HEK293 (cell line): Measurements from ENCODE around the gene PDSS2.

ENCODE experiments used
- INSM2 ChIP-seq: fragments of 450-650 bp; formaldehyde crosslinking; IDR thresholded peaks from 2 replicates; pipeline ENCODE4 v1.5.1; 2016; ENCODE audit warnings: missing biosample characterization, missing genetic modification characterization
- KLF1 ChIP-seq: fragments of 450-650 bp; formaldehyde crosslinking; IDR thresholded peaks from 2 replicates; pipeline ENCODE4 v1.5.1; 2016; ENCODE audit warnings: missing biosample characterization, missing genetic modification characterization
- KLF7 ChIP-seq: fragments of 450-650 bp; formaldehyde crosslinking; IDR thresholded peaks from 2 replicates; pipeline ENCODE4 v1.5.1; 2016; ENCODE audit warnings: missing biosample characterization, missing genetic modification characterization, borderline replicate concordance
- KLF8 ChIP-seq: fragments of 450-650 bp; formaldehyde crosslinking; IDR thresholded peaks from 2 replicates; pipeline ENCODE4 v1.5.1; 2016; ENCODE audit warnings: missing biosample characterization, missing genetic modification characterization
- KLF9 ChIP-seq: fragments of 450-650 bp; formaldehyde crosslinking; IDR thresholded peaks from 2 replicates; pipeline ENCODE4 v1.5.1; 2016; ENCODE audit warnings: missing biosample characterization, missing genetic modification characterization, low read depth
- MYNN ChIP-seq: fragments of 450-650 bp; formaldehyde crosslinking; IDR thresholded peaks from 2 replicates; pipeline ENCODE4 v1.5.1; 2016; ENCODE audit warnings: missing biosample characterization, missing genetic modification characterization, borderline replicate concordance
- PRDM1 ChIP-seq: fragments of 450-650 bp; formaldehyde crosslinking; IDR thresholded peaks from 2 replicates; pipeline ENCODE4; 2016; ENCODE audit warnings: missing biosample characterization, missing genetic modification characterization
- WT1 ChIP-seq: fragments of 450-650 bp; formaldehyde crosslinking; IDR thresholded peaks from 2 replicates; pipeline ENCODE4 v1.5.1; 2016; ENCODE audit warnings: missing biosample characterization, missing genetic modification characterization
- YY2 ChIP-seq: fragments of 450-650 bp; formaldehyde crosslinking; IDR thresholded peaks from 2 replicates; pipeline ENCODE4 v1.5.1; 2016; ENCODE audit warnings: missing biosample characterization, missing genetic modification characterization
- ZBTB20 ChIP-seq: fragments of 450-650 bp; formaldehyde crosslinking; IDR thresholded peaks from 2 replicates; pipeline ENCODE4 v1.5.1; 2016; ENCODE audit warnings: missing biosample characterization, missing genetic modification characterization
- ZIC2 ChIP-seq: fragments of 450-650 bp; formaldehyde crosslinking; IDR thresholded peaks from 2 replicates; pipeline ENCODE4 v1.5.1; 2016; ENCODE audit warnings: missing biosample characterization, missing genetic modification characterization
- ZNF157 ChIP-seq: fragments of 450-650 bp; formaldehyde crosslinking; IDR thresholded peaks from 2 replicates; pipeline ENCODE4 v1.5.1; 2016; ENCODE audit warnings: missing biosample characterization, missing genetic modification characterization
- ZNF335 ChIP-seq: fragments of 450-650 bp; formaldehyde crosslinking; conservative IDR thresholded peaks from 2 replicates; pipeline ENCODE4 v1.5.1; 2016; ENCODE audit warnings: missing biosample characterization, missing genetic modification characterization
- ZNF341 ChIP-seq: fragments of 450-650 bp; formaldehyde crosslinking; IDR thresholded peaks from 2 replicates; pipeline ENCODE4; 2016; ENCODE audit warnings: low read depth, missing biosample characterization, missing genetic modification characterization
- ZNF391 ChIP-seq: fragments of 450-650 bp; formaldehyde crosslinking; IDR thresholded peaks from 2 replicates; pipeline ENCODE4 v1.5.1; 2016; ENCODE audit warnings: low read depth, missing biosample characterization, missing genetic modification characterization, borderline replicate concordance
- ZNF404 ChIP-seq: fragments of 450-650 bp; formaldehyde crosslinking; IDR thresholded peaks from 2 replicates; pipeline ENCODE4 v1.5.1; 2017; ENCODE audit warnings: missing biosample characterization, missing genetic modification characterization
- ZNF596 ChIP-seq: fragments of 450-650 bp; IDR thresholded peaks from 2 replicates; pipeline ENCODE4 v1.5.0; 2018; ENCODE audit warnings: missing biosample characterization, mild to moderate bottlenecking, missing genetic modification characterization, moderate library complexity
- ZNF600 ChIP-seq: fragments of 450-650 bp; formaldehyde crosslinking; IDR thresholded peaks from 2 replicates; pipeline ENCODE4 v1.5.1; 2016; ENCODE audit warnings: missing biosample characterization, missing genetic modification characterization
- ZNF629 ChIP-seq: fragments of 450-650 bp; formaldehyde crosslinking; IDR thresholded peaks from 2 replicates; pipeline ENCODE4 v1.5.1; 2017; ENCODE audit warnings: missing biosample characterization, missing genetic modification characterization
- ZNF701 ChIP-seq: fragments of 450-650 bp; formaldehyde crosslinking; IDR thresholded peaks from 2 replicates; pipeline ENCODE4 v1.5.1; 2016; ENCODE audit warnings: missing biosample characterization, missing genetic modification characterization
- ZNF76 ChIP-seq: fragments of 450-650 bp; formaldehyde crosslinking; IDR thresholded peaks from 2 replicates; pipeline ENCODE4; 2016; ENCODE audit warnings: low read depth, missing biosample characterization, missing genetic modification characterization, borderline replicate concordance
- ZNF776 ChIP-seq: fragments of 450-650 bp; formaldehyde crosslinking; IDR thresholded peaks from 2 replicates; pipeline ENCODE4 v1.5.0; 2017; ENCODE audit warnings: missing biosample characterization, missing genetic modification characterization, borderline replicate concordance
- ZNF843 ChIP-seq: fragments of 450-650 bp; formaldehyde crosslinking; IDR thresholded peaks from 2 replicates; pipeline ENCODE4 v1.5.1; 2016; ENCODE audit warnings: missing biosample characterization, missing genetic modification characterization
- ZSCAN16 ChIP-seq: fragments of 450-650 bp; formaldehyde crosslinking; IDR thresholded peaks from 2 replicates; pipeline ENCODE4 v1.5.1; 2016; ENCODE audit warnings: missing biosample characterization, missing genetic modification characterization
- ZSCAN5A ChIP-seq: fragments of 450-650 bp; formaldehyde crosslinking; IDR thresholded peaks from 2 replicates; pipeline ENCODE4 v1.5.1; 2016; ENCODE audit warnings: missing biosample characterization, missing genetic modification characterization
- TF ChIP-seq, protein P1 (sequence below): fragments of 450-650 bp; formaldehyde crosslinking; IDR thresholded peaks from 2 replicates; pipeline ENCODE4 v1.5.1; 2016; ENCODE audit warnings: missing biosample characterization, missing genetic modification characterization
- TF ChIP-seq, protein P2 (sequence below): fragments of 450-650 bp; formaldehyde crosslinking; IDR thresholded peaks from 2 replicates; pipeline ENCODE4 v1.5.1; 2016; ENCODE audit warnings: missing biosample characterization, missing genetic modification characterization
- TF ChIP-seq, protein P3 (sequence below): fragments of 450-650 bp; formaldehyde crosslinking; IDR thresholded peaks from 2 replicates; pipeline ENCODE4 v1.5.1; 2016; ENCODE audit warnings: missing biosample characterization, missing genetic modification characterization
- TF ChIP-seq, protein P4 (sequence below): fragments of 450-650 bp; formaldehyde crosslinking; IDR thresholded peaks from 2 replicates; pipeline ENCODE4 v1.5.1; 2016; ENCODE audit warnings: missing biosample characterization, missing genetic modification characterization

Gene PDSS2

GRCh38 chr6:107488875-107489635, 29.7 kb upstream of the PDSS2 start (continued):
- TF ChIP-seq, protein P1, sequence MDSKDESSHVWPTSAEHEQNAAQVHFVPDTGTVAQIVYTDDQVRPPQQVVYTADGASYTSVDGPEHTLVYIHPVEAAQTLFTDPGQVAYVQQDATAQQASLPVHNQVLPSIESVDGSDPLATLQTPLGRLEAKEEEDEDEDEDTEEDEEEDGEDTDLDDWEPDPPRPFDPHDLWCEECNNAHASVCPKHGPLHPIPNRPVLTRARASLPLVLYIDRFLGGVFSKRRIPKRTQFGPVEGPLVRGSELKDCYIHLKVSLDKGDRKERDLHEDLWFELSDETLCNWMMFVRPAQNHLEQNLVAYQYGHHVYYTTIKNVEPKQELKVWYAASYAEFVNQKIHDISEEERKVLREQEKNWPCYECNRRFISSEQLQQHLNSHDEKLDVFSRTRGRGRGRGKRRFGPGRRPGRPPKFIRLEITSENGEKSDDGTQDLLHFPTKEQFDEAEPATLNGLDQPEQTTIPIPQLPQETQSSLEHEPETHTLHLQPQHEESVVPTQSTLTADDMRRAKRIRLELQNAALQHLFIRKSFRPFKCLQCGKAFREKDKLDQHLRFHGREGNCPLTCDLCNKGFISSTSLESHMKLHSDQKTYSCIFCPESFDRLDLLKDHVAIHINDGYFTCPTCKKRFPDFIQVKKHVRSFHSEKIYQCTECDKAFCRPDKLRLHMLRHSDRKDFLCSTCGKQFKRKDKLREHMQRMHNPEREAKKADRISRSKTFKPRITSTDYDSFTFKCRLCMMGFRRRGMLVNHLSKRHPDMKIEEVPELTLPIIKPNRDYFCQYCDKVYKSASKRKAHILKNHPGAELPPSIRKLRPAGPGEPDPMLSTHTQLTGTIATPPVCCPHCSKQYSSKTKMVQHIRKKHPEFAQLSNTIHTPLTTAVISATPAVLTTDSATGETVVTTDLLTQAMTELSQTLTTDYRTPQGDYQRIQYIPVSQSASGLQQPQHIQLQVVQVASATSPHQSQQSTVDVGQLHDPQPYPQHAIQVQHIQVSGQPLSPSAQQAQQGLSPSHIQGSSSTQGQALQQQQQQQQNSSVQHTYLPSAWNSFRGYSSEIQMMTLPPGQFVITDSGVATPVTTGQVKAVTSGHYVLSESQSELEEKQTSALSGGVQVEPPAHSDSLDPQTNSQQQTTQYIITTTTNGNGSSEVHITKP (tag by site-specific recombination): peak; percentile 96
- no peak for TF ChIP-seq ZNF776 (tag by site-specific recombination)
- no peak for TF ChIP-seq ZSCAN5A (tag by site-specific recombination)
- TF ChIP-seq KLF7: peak; percentile 59; the same call in 1 of the 2 replicates
- TF ChIP-seq, protein P2, sequence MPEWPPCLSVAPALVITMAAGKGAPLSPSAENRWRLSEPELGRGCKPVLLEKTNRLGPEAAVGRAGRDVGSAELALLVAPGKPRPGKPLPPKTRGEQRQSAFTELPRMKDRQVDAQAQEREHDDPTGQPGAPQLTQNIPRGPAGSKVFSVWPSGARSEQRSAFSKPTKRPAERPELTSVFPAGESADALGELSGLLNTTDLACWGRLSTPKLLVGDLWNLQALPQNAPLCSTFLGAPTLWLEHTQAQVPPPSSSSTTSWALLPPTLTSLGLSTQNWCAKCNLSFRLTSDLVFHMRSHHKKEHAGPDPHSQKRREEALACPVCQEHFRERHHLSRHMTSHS (tag by site-specific recombination): no peak
- TF ChIP-seq YY2 (tag by site-specific recombination): no peak
- peak; percentile 93 for TF ChIP-seq KLF1
- TF ChIP-seq ZNF335 (tag by site-specific recombination): peak; percentile 99
- no peak for TF ChIP-seq ZNF629
- peak; percentile 66; the same call in 1 of the 2 replicates for TF ChIP-seq ZNF76 (tag by site-specific recombination)
- TF ChIP-seq ZNF596 (tag by site-specific recombination): peak; percentile 10; the same call in 1 of the 2 replicates
- no peak for TF ChIP-seq ZNF701 (tag by site-specific recombination)
- TF ChIP-seq ZNF600 (tag by site-specific recombination): peak; percentile 77
- TF ChIP-seq, protein P3, sequence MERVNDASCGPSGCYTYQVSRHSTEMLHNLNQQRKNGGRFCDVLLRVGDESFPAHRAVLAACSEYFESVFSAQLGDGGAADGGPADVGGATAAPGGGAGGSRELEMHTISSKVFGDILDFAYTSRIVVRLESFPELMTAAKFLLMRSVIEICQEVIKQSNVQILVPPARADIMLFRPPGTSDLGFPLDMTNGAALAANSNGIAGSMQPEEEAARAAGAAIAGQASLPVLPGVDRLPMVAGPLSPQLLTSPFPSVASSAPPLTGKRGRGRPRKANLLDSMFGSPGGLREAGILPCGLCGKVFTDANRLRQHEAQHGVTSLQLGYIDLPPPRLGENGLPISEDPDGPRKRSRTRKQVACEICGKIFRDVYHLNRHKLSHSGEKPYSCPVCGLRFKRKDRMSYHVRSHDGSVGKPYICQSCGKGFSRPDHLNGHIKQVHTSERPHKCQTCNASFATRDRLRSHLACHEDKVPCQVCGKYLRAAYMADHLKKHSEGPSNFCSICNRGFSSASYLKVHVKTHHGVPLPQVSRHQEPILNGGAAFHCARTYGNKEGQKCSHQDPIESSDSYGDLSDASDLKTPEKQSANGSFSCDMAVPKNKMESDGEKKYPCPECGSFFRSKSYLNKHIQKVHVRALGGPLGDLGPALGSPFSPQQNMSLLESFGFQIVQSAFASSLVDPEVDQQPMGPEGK (tag by site-specific recombination): peak; percentile 74
- peak; percentile 97 for TF ChIP-seq ZSCAN16 (tag by site-specific recombination)
- TF ChIP-seq ZBTB20: peak; percentile 96
- TF ChIP-seq INSM2: no peak
- peak; percentile 92 for TF ChIP-seq ZNF341
- TF ChIP-seq KLF9 (tag by site-specific recombination): peak; percentile 83
- no peak for TF ChIP-seq ZNF157
- 0 out of 2 replicates have a peak, but pooled peaks have one; percentile 71 for TF ChIP-seq ZNF391 (tag by site-specific recombination)
- TF ChIP-seq, protein P4, sequence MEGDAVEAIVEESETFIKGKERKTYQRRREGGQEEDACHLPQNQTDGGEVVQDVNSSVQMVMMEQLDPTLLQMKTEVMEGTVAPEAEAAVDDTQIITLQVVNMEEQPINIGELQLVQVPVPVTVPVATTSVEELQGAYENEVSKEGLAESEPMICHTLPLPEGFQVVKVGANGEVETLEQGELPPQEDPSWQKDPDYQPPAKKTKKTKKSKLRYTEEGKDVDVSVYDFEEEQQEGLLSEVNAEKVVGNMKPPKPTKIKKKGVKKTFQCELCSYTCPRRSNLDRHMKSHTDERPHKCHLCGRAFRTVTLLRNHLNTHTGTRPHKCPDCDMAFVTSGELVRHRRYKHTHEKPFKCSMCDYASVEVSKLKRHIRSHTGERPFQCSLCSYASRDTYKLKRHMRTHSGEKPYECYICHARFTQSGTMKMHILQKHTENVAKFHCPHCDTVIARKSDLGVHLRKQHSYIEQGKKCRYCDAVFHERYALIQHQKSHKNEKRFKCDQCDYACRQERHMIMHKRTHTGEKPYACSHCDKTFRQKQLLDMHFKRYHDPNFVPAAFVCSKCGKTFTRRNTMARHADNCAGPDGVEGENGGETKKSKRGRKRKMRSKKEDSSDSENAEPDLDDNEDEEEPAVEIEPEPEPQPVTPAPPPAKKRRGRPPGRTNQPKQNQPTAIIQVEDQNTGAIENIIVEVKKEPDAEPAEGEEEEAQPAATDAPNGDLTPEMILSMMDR (tag by site-specific recombination): peak; percentile 31; the same call in 1 of the 2 replicates
- TF ChIP-seq ZNF404: no peak
- TF ChIP-seq ZNF843 (tag by site-specific recombination): 0 out of 2 replicates have a peak, but pooled peaks have one; percentile 20
- peak; percentile 97 for TF ChIP-seq ZIC2 (tag by site-specific recombination)
- peak; percentile 43; the same call in 1 of the 2 replicates for TF ChIP-seq MYNN (tag by site-specific recombination)
- peak; percentile 72 for TF ChIP-seq WT1 (tag by site-specific recombination)
- TF ChIP-seq KLF8 (tag by site-specific recombination): peak; percentile 74
- TF ChIP-seq PRDM1 (tag by site-specific recombination): peak; percentile 79
